Motor neuron (in vitro differentiated cells): ENCODE results near the gene LRIG2. TPM values are rescaled to one million over a fixed set of nuclear protein-coding genes. Genes with fewer than 3 reads are reported as not detected.
A peak's percentile ranks its signal among the peaks of the same experiment; 100 is the strongest.

ENCODE experiments used
- ATAC-seq, 8 experiments: fragments of 200-7000 bp; cut with Tn5 transposase; replicated peaks in 6 of 8; 2 replicates each; pipeline ENCODE4 v1.8.0; 2021; ENCODE audit warnings: mild to moderate bottlenecking in 8 of 8, moderate library complexity in 8 of 8
- H3K27ac ChIP-seq, 2 donors: fragments of 250-450 bp; sonication (Bioruptor Pico); 2 replicates each; pipeline ENCODE4 v1.9.0; 2021; ENCODE audit warnings: antibody characterized with exemption in 2 of 2, mild to moderate bottlenecking in 2 of 2, moderate library complexity in 1 of 2
- H3K4me1 ChIP-seq, 2 donors: fragments of 250-450 bp; sonication (Bioruptor Pico); replicated peaks in 1 of 2; 2 replicates each; pipeline ENCODE4 v1.6.1; 2021; ENCODE audit warnings: antibody characterized with exemption in 2 of 2, mild to moderate bottlenecking in 2 of 2, moderate library complexity in 1 of 2
- H3K4me3 ChIP-seq, 5 donors: fragments of 250-450 bp; sonication (Bioruptor Pico); 2 replicates each; pipeline ENCODE4 v1.9.0; 2021; ENCODE audit warnings: antibody characterized with exemption in 5 of 5, mild to moderate bottlenecking in 5 of 5, moderate library complexity in 4 of 5
- WGBS, 10 experiments: fragments of 450-650 bp; shearing (Covaris generic); methylation state at CpG; one replicate each; pipeline ENCODE4 v1.0.0; 2022; 5-methylcytosine and 5-hydroxymethylcytosine counted together
- in situ Hi-C, 9 experiments: fragments of 400-800 bp; cut with MboI; loops; one replicate each; pipeline ENCODE4 v1.15.0; 2021; ENCODE audit warnings: low sequenced_read_pairs in 9 of 9, low pct_unique_long_range_greater_than_20kb in 2 of 9; ENCODE audit not compliant: unreplicated experiment in 9 of 9
- total RNA-seq, 8 experiments: library from RNA; unstranded; fragments of 300-600 nt; gene quantifications; 2 replicates each; pipeline versions ENCODE4 v1.2.3 to v1.2.4, GENCODE V29; 2022

Gene LRIG2
- total RNA-seq, 8 experiments from 2014 or later = 11.9 to 25.4 (median 20.6) TPM

GRCh38 chr1:113109908-113110554, 37.0 kb downstream of the LRIG2 start:
- no peaks in the 10 kb centered on the region for H3K4me1 ChIP-seq
- H3K27ac ChIP-seq = no peak overlapping the region
- in situ Hi-C loops = no loop called here
- no peak overlapping the region for H3K4me3 ChIP-seq
- ATAC-seq = peak in 4 of 8 experiments; percentile 39 to 99 (median 74)
- 10 to 96% (median 92%) methylated on average over 2 to 5 of the region's 5 CpGs; no CpG with 5 or more reads in 1 of the 10 experiments for WGBS, 10 experiments

GRCh38 chr1:113118266-113118665, 45.3 kb downstream of the LRIG2 start:
- in situ Hi-C loops = no loop called here
- Histone ChIP-seq H3K27ac (no peak overlapping the region), H3K4me1 (no peaks in the 10 kb centered on the region), H3K4me3 (no peak overlapping the region)
- no peak for ATAC-seq

- in situ Hi-C loops = no loop called here
- H3K27ac ChIP-seq = no peak overlapping the region
- 75 to 100% (median 94%) methylated on average over 1 to 3 of the region's 3 CpGs; no CpG with 5 or more reads in 2 of the 10 experiments for WGBS, 10 experiments
These were observed 50.7 kb downstream of the LRIG2 start for GRCh38 chr1:113123737-113124136.

GRCh38 chr1:113124366-113124765, 51.4 kb downstream of the LRIG2 start:
- no peak overlapping the region for H3K27ac ChIP-seq
- in situ Hi-C loops = no loop called here
- 29 to 100% (median 90%) methylated on average over 1 of the region's 1 CpG; no CpG with 5 or more reads in 5 of the 10 experiments for WGBS, 10 experiments
- no peak for ATAC-seq
- no peak overlapping the region for H3K4me3 ChIP-seq
- H3K4me1 ChIP-seq = no peaks in the 10 kb centered on the region

More at GRCh38 chr1:113123737-113124136, 50.7 kb downstream of the LRIG2 start:
- ATAC-seq = peak in 2 of 8 experiments; percentile 48 to 64
- Histone ChIP-seq H3K4me3 (no peak overlapping the region), H3K4me1 (no peaks in the 10 kb centered on the region)

GRCh38 chr1:113125517-113125916, 52.5 kb downstream of the LRIG2 start:
- no peak overlapping the region for H3K27ac ChIP-seq
- in situ Hi-C loops = loop anchor here in 7 of 9 experiments (25.0 kb wide), 3 partner anchors 337 to 562 kb away; no protein-coding TSS in a partner anchor
- H3K4me1 ChIP-seq = no peaks in the 10 kb centered on the region
- 90 to 100% (median 96%) methylated on average over 1 to 3 of the region's 3 CpGs; no CpG with 5 or more reads in 1 of the 10 experiments for WGBS, 10 experiments
- no peak for ATAC-seq
- no peak overlapping the region for H3K4me3 ChIP-seq

GRCh38 chr1:113126207-113126606, 53.2 kb downstream of the LRIG2 start:
- no peak for ATAC-seq
- no peak overlapping the region for H3K27ac ChIP-seq
- 80 to 100% (median 100%) methylated on average over 1 to 2 of the region's 2 CpGs for WGBS, 10 experiments
- in situ Hi-C loops = loop anchor here in 7 of 9 experiments (25.0 kb wide), 3 partner anchors 336 to 561 kb away; no protein-coding TSS in a partner anchor
- no peaks in the 10 kb centered on the region for H3K4me1 ChIP-seq
- no peak overlapping the region for H3K4me3 ChIP-seq

GRCh38 chr1:113128116-113128515, 55.1 kb downstream of the LRIG2 start:
- Histone ChIP-seq H3K27ac (no peak overlapping the region), H3K4me3 (no peak overlapping the region), H3K4me1 (no peaks in the 10 kb centered on the region)
- WGBS, 10 experiments = 86 to 100% (median 100%) methylated on average over 1 to 2 of the region's 2 CpGs
- in situ Hi-C loops = loop anchor here in 7 of 9 experiments (25.0 kb wide), 3 partner anchors 334 to 559 kb away; no protein-coding TSS in a partner anchor
- no peak for ATAC-seq

- no peak overlapping the region for H3K27ac ChIP-seq
- in situ Hi-C loops = loop anchor here in 7 of 9 experiments (10.0 to 25.0 kb wide), 4 partner anchors 333 to 558 kb away; no protein-coding TSS in a partner anchor
These were observed 56.7 kb downstream of the LRIG2 start for GRCh38 chr1:113129529-113130185.

GRCh38 chr1:113133038-113133437, 60.0 kb downstream of the LRIG2 start:
- no peak for ATAC-seq
- 94 to 100% (median 100%) methylated on average over 1 to 4 of the region's 4 CpGs for WGBS, 10 experiments
- H3K4me3 ChIP-seq = no peak overlapping the region
- H3K27ac ChIP-seq = no peak overlapping the region
- H3K4me1 ChIP-seq = peaks cover 3 to 5% of the 10 kb centered on the region in 2 donors
- in situ Hi-C loops = loop anchor here in 7 of 9 experiments (10.0 to 25.0 kb wide), 4 partner anchors 329 to 554 kb away; no protein-coding TSS in a partner anchor

More at GRCh38 chr1:113129529-113130185, 56.7 kb downstream of the LRIG2 start:
- no peak for ATAC-seq
- Histone ChIP-seq H3K4me1 (no peaks in the 10 kb centered on the region), H3K4me3 (no peak overlapping the region)
- 84 to 100% (median 96%) methylated on average over 1 to 6 of the region's 6 CpGs; no CpG with 5 or more reads in 3 of the 10 experiments for WGBS, 10 experiments

- Histone ChIP-seq H3K4me1 (peaks cover 3 to 5% of the 10 kb centered on the region in 2 donors), H3K4me3 (no peak overlapping the region), H3K27ac (no peak overlapping the region)
- ATAC-seq = no peak
- WGBS, 10 experiments = 75 to 100% (median 90%) methylated on average over 1 to 2 of the region's 2 CpGs
- in situ Hi-C loops = loop anchor here in 7 of 9 experiments (10.0 to 25.0 kb wide), 4 partner anchors 329 to 554 kb away; no protein-coding TSS in a partner anchor
These were observed 60.8 kb downstream of the LRIG2 start for GRCh38 chr1:113133759-113134158.

- in situ Hi-C loops = loop anchor here in 7 of 9 experiments (10.0 to 25.0 kb wide), 4 partner anchors 327 to 552 kb away; no protein-coding TSS in a partner anchor
- ATAC-seq = no peak
- 36 to 89% (median 76%) methylated on average over 1 of the region's 1 CpG; no CpG with 5 or more reads in 2 of the 10 experiments for WGBS, 10 experiments
These were observed 62.5 kb downstream of the LRIG2 start for GRCh38 chr1:113135460-113135859.

GRCh38 chr1:113136476-113136875, 63.5 kb downstream of the LRIG2 start:
- WGBS, 10 experiments = 40 to 71% (median 70%) methylated on average over 1 of the region's 1 CpG; no CpG with 5 or more reads in 7 of the 10 experiments
- in situ Hi-C loops = loop anchor here in 7 of 9 experiments (10.0 to 25.0 kb wide), 4 partner anchors 326 to 551 kb away; no protein-coding TSS in a partner anchor
- H3K27ac ChIP-seq = no peak overlapping the region
- ATAC-seq = no peak
- H3K4me3 ChIP-seq = no peak overlapping the region
- peaks cover 6 to 9% of the 10 kb centered on the region in 2 donors for H3K4me1 ChIP-seq

More at GRCh38 chr1:113135460-113135859, 62.5 kb downstream of the LRIG2 start:
- Histone ChIP-seq H3K4me1 (peaks cover 3 to 5% of the 10 kb centered on the region in 2 donors), H3K4me3 (no peak overlapping the region), H3K27ac (no peak overlapping the region)

GRCh38 chr1:113137563-113137962, 64.6 kb downstream of the LRIG2 start:
- no peak overlapping the region for H3K4me3 ChIP-seq
- no peak for ATAC-seq
- no peak overlapping the region for H3K27ac ChIP-seq
- in situ Hi-C loops = loop anchor here in 7 of 9 experiments (10.0 to 25.0 kb wide), 4 partner anchors 325 to 550 kb away; no protein-coding TSS in a partner anchor
- WGBS, 10 experiments = 48 to 100% (median 80%) methylated on average over 1 to 3 of the region's 3 CpGs; no CpG with 5 or more reads in 4 of the 10 experiments
- H3K4me1 ChIP-seq = peaks cover 6 to 9% of the 10 kb centered on the region in 2 donors
